Breast epithelium (tissue), 3 donors: ENCODE results near the gene PEDS1.

Experiments
- CTCF ChIP-seq, 3 donors: fragments of 450-650 bp; IDR thresholded peaks; one replicate each; pipeline ENCODE4 v1.5.1; 2016 to 2017; ENCODE audit warnings: antibody characterized with exemption in 3 of 3, mild to moderate bottlenecking in 3 of 3, moderate library complexity in 3 of 3
- POLR2AphosphoS5 ChIP-seq, 3 donors: sonication (generic); formaldehyde crosslinking; IDR thresholded peaks; one replicate each; pipeline ENCODE4 v1.6.1; 2017; ENCODE audit warnings: antibody characterized with exemption in 3 of 3

GRCh38 chr20:50141811-50142561 lies 11.5 kb downstream of the PEDS1 start:
- TF ChIP-seq CTCF (IDR thresholded peaks at IDR 0.05) (no peak), POLR2AphosphoS5 (IDR thresholded peaks at IDR 0.05) (no peak)
